Caco-2 (cell line): ENCODE results near the gene UCKL1. TPM values are rescaled to one million over a fixed set of nuclear protein-coding genes. Genes with fewer than 3 reads are reported as not detected.

Source experiments
- Bru-seq: library from RNA; stranded (reverse); fragments of 400-500 nt; gene quantifications from one replicate; lab custom pipeline; 2021; lab: Mats Ljungman, UMichigan
- BruChase-seq, 2 experiments: library from RNA; stranded (reverse); fragments of 400-500 nt; gene quantifications; one replicate each; lab custom pipeline; 2021; lab: Mats Ljungman, UMichigan
- BruUV-seq: library from RNA; stranded (reverse); fragments of 400-500 nt; replicated peaks from 2 replicates; lab custom pipeline; 2021; lab: Mats Ljungman, UMichigan
- CTCF ChIA-PET: fragments of 300-600 bp; sonication (Branson Sonifier 250); formaldehyde crosslinking; loops from one replicate; lab custom pipeline; 2022; ENCODE audit warnings: antibody characterized with exemption; lab: Charles Lee
- POLR2A ChIA-PET: fragments of 300-600 bp; sonication (Branson Sonifier 250); formaldehyde crosslinking; loops from one replicate; lab custom pipeline; 2022; ENCODE audit warnings: antibody characterized with exemption; lab: Charles Lee
- DNase-seq, 2 experiments: peaks; one replicate each; pipeline versions ENCODE4 v3.0.0 to v3.0.0-alpha.2; 2020 to 2022
- H3K27me3 ChIP-seq: replicated peaks from 2 replicates; pipeline ENCODE4 v1.6.0; 2011; ENCODE audit warnings: low read length; ENCODE audit not compliant: control insufficient read depth, insufficient read depth
- H3K36me3 ChIP-seq: 2 replicates; pipeline ENCODE4 v1.5.1; 2011; ENCODE audit warnings: low read length; ENCODE audit not compliant: control insufficient read depth, insufficient read depth
- H3K4me1 ChIP-seq: fragments of 250-450 bp; sonication (Bioruptor Pico); 2 replicates; pipeline ENCODE4 v1.5.1; 2020; ENCODE audit warnings: mild to moderate bottlenecking
- H3K4me3 ChIP-seq: 2 replicates; pipeline ENCODE4 v1.5.1; 2011; ENCODE audit warnings: low read depth, mild to moderate bottlenecking, control low read depth, low read length
- H3K9me3 ChIP-seq: fragments of 250-450 bp; sonication (Bioruptor Pico); 2 replicates; pipeline ENCODE4 v1.5.1; 2020; ENCODE audit warnings: mild to moderate bottlenecking, moderate library complexity
- H3K27ac Mint-ChIP-seq: one replicate; pipeline ENCODE4 v1.8.0; 2022; ENCODE audit warnings: mixed read lengths; ENCODE audit not compliant: unreplicated experiment
- H3K27me3 Mint-ChIP-seq: one replicate; pipeline ENCODE4 v1.8.0; 2022; ENCODE audit warnings: mixed read lengths; ENCODE audit not compliant: insufficient read depth, unreplicated experiment
- H3K36me3 Mint-ChIP-seq: one replicate; pipeline ENCODE4 v1.8.0; 2022; ENCODE audit warnings: mild to moderate bottlenecking, mixed read lengths; ENCODE audit not compliant: insufficient read depth, unreplicated experiment
- H3K4me1 Mint-ChIP-seq: one replicate; pipeline ENCODE4 v1.8.0; 2022; ENCODE audit warnings: low read depth, mixed read lengths; ENCODE audit not compliant: unreplicated experiment
- H3K4me3 Mint-ChIP-seq: one replicate; pipeline ENCODE4 v1.8.0; 2022; ENCODE audit warnings: mild to moderate bottlenecking, moderate library complexity, mixed read lengths; ENCODE audit not compliant: unreplicated experiment
- H3K9me3 Mint-ChIP-seq: one replicate; pipeline ENCODE4 v1.8.0; 2022; ENCODE audit warnings: mixed read lengths; ENCODE audit not compliant: unreplicated experiment
- intact Hi-C: fragments of 100-400 bp; cut with micrococcal nuclease; formaldehyde crosslinking; loops from one replicate; pipeline ENCODE4 v1.10.0; 2022; ENCODE audit not compliant: unreplicated experiment
- long read RNA-seq: library from polyadenylated mRNA; stranded (forward); transcript quantifications from one replicate; pipeline ENCODE4 v2.0.0, GENCODE V29; 2022
- total RNA-seq: library from RNA; stranded (reverse); gene quantifications from 2 replicates; pipeline ENCODE4 v1.2.3, GENCODE V29; 2022
- TF ChIP-seq, protein P1 (sequence below), 2 experiments: fragments of 200-600 bp in 1 of 2; IDR thresholded peaks; 1 replicate in 1 of 2; 2 replicates in 1 of 2; pipeline versions ENCODE4 v1.5.1 to v1.8.0; 2011 to 2022; ENCODE audit warnings: antibody characterized with exemption in 1 of 2, control low read depth in 1 of 2, inconsistent platforms in 1 of 2, low read depth in 1 of 2, low read length in 1 of 2, mild to moderate bottlenecking in 1 of 2, moderate library complexity in 1 of 2; ENCODE audit not compliant: insufficient read depth in 1 of 2, severe bottlenecking in 1 of 2, unreplicated experiment in 1 of 2

Gene UCKL1
- total RNA-seq (101 and 113 TPM in 2 replicates), Bru-seq, nascent RNA (percentile 76 among the genes with signal in this experiment), BruChase-seq, experiment 1, labeled RNA remaining after a 2-hour chase (percentile 87 among the genes with signal in this experiment), BruChase-seq, experiment 2, labeled RNA remaining after a 6-hour chase (percentile 93 among the genes with signal in this experiment)
- long read RNA-seq, partial matches to known transcripts: 56 of 147 reads
- long read RNA-seq, other reads (novel, unspliced or antisense): 90 of 147 reads

GRCh38 chr20:63955827-63956663 is at the start of gene UCKL1:
TSS of gene UCKL1 (minus strand) at chr20:63956416. CDS start at chr20:63956372, 44 bp downstream.
- peaks cover 22% of the 10 kb centered on the region for H3K4me1 ChIP-seq
- H3K36me3 Mint-ChIP-seq: peaks cover 68% of the 10 kb centered on the region
- peaks cover 43% of the 10 kb centered on the region for H3K4me1 Mint-ChIP-seq
- peak within 1 kb of the TSS; percentile 94 for H3K27ac Mint-ChIP-seq
- CTCF ChIA-PET: interaction anchor here (0.6 to 2.7 kb wide), 11 partner anchors 18 to 453 kb away, joined by 3 to 38 read pairs (median 8); partner anchors contain the start of genes ARFRP1, PRPF6, SAMD10 and TCEA2
- H3K27me3 ChIP-seq: no peaks in the 10 kb centered on the region
- peak within 1 kb of the TSS; percentile 89 for H3K4me3 Mint-ChIP-seq
- H3K9me3 Mint-ChIP-seq: no peaks in the 10 kb centered on the region
- no peaks in the 10 kb centered on the region for H3K27me3 Mint-ChIP-seq
- H3K4me3 ChIP-seq: peak within 1 kb of the TSS; percentile 99
- TSS peak; percentile 65 for BruUV-seq
- TF ChIP-seq, protein P1, sequence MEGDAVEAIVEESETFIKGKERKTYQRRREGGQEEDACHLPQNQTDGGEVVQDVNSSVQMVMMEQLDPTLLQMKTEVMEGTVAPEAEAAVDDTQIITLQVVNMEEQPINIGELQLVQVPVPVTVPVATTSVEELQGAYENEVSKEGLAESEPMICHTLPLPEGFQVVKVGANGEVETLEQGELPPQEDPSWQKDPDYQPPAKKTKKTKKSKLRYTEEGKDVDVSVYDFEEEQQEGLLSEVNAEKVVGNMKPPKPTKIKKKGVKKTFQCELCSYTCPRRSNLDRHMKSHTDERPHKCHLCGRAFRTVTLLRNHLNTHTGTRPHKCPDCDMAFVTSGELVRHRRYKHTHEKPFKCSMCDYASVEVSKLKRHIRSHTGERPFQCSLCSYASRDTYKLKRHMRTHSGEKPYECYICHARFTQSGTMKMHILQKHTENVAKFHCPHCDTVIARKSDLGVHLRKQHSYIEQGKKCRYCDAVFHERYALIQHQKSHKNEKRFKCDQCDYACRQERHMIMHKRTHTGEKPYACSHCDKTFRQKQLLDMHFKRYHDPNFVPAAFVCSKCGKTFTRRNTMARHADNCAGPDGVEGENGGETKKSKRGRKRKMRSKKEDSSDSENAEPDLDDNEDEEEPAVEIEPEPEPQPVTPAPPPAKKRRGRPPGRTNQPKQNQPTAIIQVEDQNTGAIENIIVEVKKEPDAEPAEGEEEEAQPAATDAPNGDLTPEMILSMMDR (IDR thresholded peaks at IDR 0.05; ENCODE audit: insufficient read depth in 1 of 2, low read depth in 1 of 2, low read length in 1 of 2, severe bottlenecking in 1 of 2, unreplicated experiment in 1 of 2): peak in 1 of 2 experiments; percentile 34
- H3K9me3 ChIP-seq: no peaks in the 10 kb centered on the region
- intact Hi-C loops: loop anchor here (1.0 to 5.0 kb wide), 6 partner anchors 47 to 419 kb away; partner anchors contain the start of genes ARFRP1, DNAJC5, PTK6 and TCEA2
- POLR2A ChIA-PET: interaction anchor here (0.5 to 2.0 kb wide), 12 partner anchors 11 to 414 kb away, joined by 3 to 24 read pairs (median 4); partner anchors contain the start of genes ARFRP1, GMEB2, HELZ2 and PRPF6
- peak; percentile 97 to 99 for DNase-seq
- H3K36me3 ChIP-seq: peaks cover 3% of the 10 kb centered on the region

GRCh38 chr20:64005394-64005793 is 49.2 kb upstream of the UCKL1 start:
- Histone ChIP-seq H3K4me1 (peaks cover 14% of the 10 kb centered on the region), H3K4me3 (no peak overlapping the region), H3K27me3 (no peaks in the 10 kb centered on the region), H3K36me3 (peaks cover 27% of the 10 kb centered on the region), H3K9me3 (peaks cover 5% of the 10 kb centered on the region; the same call in 1 of the 2 replicates)
- TF ChIP-seq, protein P1 (IDR thresholded peaks at IDR 0.05; ENCODE audit: insufficient read depth in 1 of 2, low read depth in 1 of 2, low read length in 1 of 2, severe bottlenecking in 1 of 2, unreplicated experiment in 1 of 2): no peak
- intact Hi-C loops: no loop called here
- Mint-ChIP-seq H3K27me3 (no peaks in the 10 kb centered on the region), H3K27ac (no peak overlapping the region), H3K4me1 (no peaks in the 10 kb centered on the region), H3K9me3 (no peaks in the 10 kb centered on the region), H3K36me3 (peaks cover 100% of the 10 kb centered on the region), H3K4me3 (no peak overlapping the region)
- no TSS peak for BruUV-seq
- no peak for DNase-seq
- ChIA-PET POLR2A (no interaction called here), CTCF (interaction anchor here (3.1 kb wide), 1 partner anchor 25 kb away, joined by 20 read pairs; the partner anchor contains the start of genes PRPF6 and SAMD10)
